ENCODE data around the gene NRP1. TPM values are rescaled to one million over a fixed set of nuclear protein-coding genes. Genes with fewer than 3 reads are reported as not detected.

Gene NRP1
- polyA plus RNA-seq, 1 of the 3 experiments (the other 2 are of a cell fraction): 129 TPM

GRCh38 chr10:33187427-33187999 lies 147.0 kb downstream of the NRP1 start:
- ChIA-PET CTCF (interaction anchor here (1.4 kb wide), 2 partner anchors 7 to 1451 kb away, joined by 3 to 4 read pairs; no protein-coding TSS in a partner anchor), POLR2A (no interaction called here)

More at GRCh38 chr10:33187427-33187999, 147.0 kb downstream of the NRP1 start:
- no peak for DNase-seq
- Histone ChIP-seq H3K4me2 (no peak overlapping the region), H3K27me3 (ENCODE audit: insufficient read depth) (no peaks in the 10 kb centered on the region), H3K4me1 (ENCODE audit: control insufficient read depth in 1 of 2, insufficient read depth in 2 of 2, low read depth in 1 of 2, low read length in 1 of 2) (no peaks in the 10 kb centered on the region; a peak in 1 of 4 replicates), H3K27ac (ENCODE audit: low read depth in 2 of 2, low read length in 1 of 2) (no peak overlapping the region), H3K9me2 (no peaks in the 10 kb centered on the region), H3K9ac (no peak overlapping the region), H3K79me2 (ENCODE audit: insufficient read depth) (0 out of 2 replicates have a peak, but pooled peaks cover 3% of the 10 kb centered on the region), H3F3A (replicated peaks; ENCODE audit: insufficient read depth) (peaks cover 13% of the 10 kb centered on the region), H3K9me3 (no peaks in the 10 kb centered on the region), H4K20me1 (ENCODE audit: insufficient read depth) (no peaks in the 10 kb centered on the region), H2AFZ (ENCODE audit: low read depth) (no peak overlapping the region), H3K36me3 (replicated peaks in 1 of 2; ENCODE audit: control insufficient read depth in 1 of 2, insufficient read depth in 2 of 2, low read length in 1 of 2) (peaks cover 13 to 69% of the 10 kb centered on the region in 2 experiments), H3K4me3 (ENCODE audit: low read depth in 2 of 2, low read length in 1 of 2) (no peak overlapping the region)
- no peak for TF ChIP-seq YY1 (IDR thresholded peaks at IDR 0.05; ENCODE audit: low read depth)
- no peak for TF ChIP-seq CHD2 (IDR thresholded peaks at IDR 0.05; ENCODE audit: low read length, partially characterized antibody)
- no peak for TF ChIP-seq TAF1 (IDR thresholded peaks at IDR 0.05; ENCODE audit: borderline replicate concordance, low read depth, low read length)
- no peak for TF ChIP-seq GABPA (IDR thresholded peaks at IDR 0.05; ENCODE audit: low read depth)
- no peak for TF ChIP-seq RCOR1 (IDR thresholded peaks at IDR 0.05; ENCODE audit: low read length)
- TF ChIP-seq CTCF (IDR thresholded peaks at IDR 0.05): no peak
- no peak for TF ChIP-seq EP300 (IDR thresholded peaks at IDR 0.05; ENCODE audit: borderline replicate concordance in 1 of 2, low read depth in 1 of 2, low read length in 1 of 2)
- no peak for TF ChIP-seq ELF1 (IDR thresholded peaks at IDR 0.05)
- no peak for TF ChIP-seq POLR2AphosphoS5 (IDR thresholded peaks at IDR 0.05; ENCODE audit: low read depth, low read length)
- no peak for TF ChIP-seq REST (IDR thresholded peaks at IDR 0.05; ENCODE audit: low read depth, low read length)
- TF ChIP-seq NFIC (IDR thresholded peaks at IDR 0.05; ENCODE audit: borderline replicate concordance): no peak
- no peak for TF ChIP-seq USF1 (IDR thresholded peaks at IDR 0.05; ENCODE audit: borderline replicate concordance, low read depth)
- no peak for TF ChIP-seq GATA2 (CRISPR knock-in tag; IDR thresholded peaks at IDR 0.05)
- TF ChIP-seq IRF3 (IDR thresholded peaks at IDR 0.05; ENCODE audit: low read depth, low read length): no peak
- TF ChIP-seq EZH2phosphoT487 (IDR thresholded peaks at IDR 0.05; ENCODE audit: borderline replicate concordance, low read depth): no peak
- no peak for TF ChIP-seq FOSL2 (IDR thresholded peaks at IDR 0.05; ENCODE audit: borderline replicate concordance, low read depth)
- no peak for TF ChIP-seq RFX5 (IDR thresholded peaks at IDR 0.05; ENCODE audit: low read length)
- no peak for TF ChIP-seq MXI1 (IDR thresholded peaks at IDR 0.05; ENCODE audit: low read depth, low read length)
- TF ChIP-seq RAD21 (IDR thresholded peaks at IDR 0.05; ENCODE audit: low read length): no peak
- TF ChIP-seq MAX (IDR thresholded peaks at IDR 0.05; ENCODE audit: low read depth): no peak
- 96% methylated on average over 9 of the region's 9 CpGs for WGBS (ENCODE audit: low lambda C conversion rate)

Data from SK-N-SH (cell line).